Neuronal stem cell (in vitro differentiated cells): ENCODE results near the gene MOG.

Experiments used
- DNase-seq: peaks from one replicate; pipeline ENCODE4 v3.0.0-alpha.2; 2013; ENCODE audit warnings: low spot score
- H2AFZ ChIP-seq: one replicate; pipeline ENCODE4 v1.6.1; 2013; ENCODE audit warnings: mild to moderate bottlenecking, low read length, inconsistent platforms
- H2AK5ac ChIP-seq: 2 replicates; pipeline ENCODE4 v1.6.1; 2013; ENCODE audit warnings: low read depth, mild to moderate bottlenecking, inconsistent platforms, low read length, moderate library complexity, mixed read lengths
- H2BK120ac ChIP-seq: 2 replicates; pipeline ENCODE4 v1.6.1; 2013; ENCODE audit warnings: low read depth, mild to moderate bottlenecking, inconsistent platforms, low read length, moderate library complexity, mixed read lengths
- H2BK12ac ChIP-seq: one replicate; pipeline ENCODE4 v1.6.1; 2013; ENCODE audit warnings: low read length, inconsistent platforms
- H2BK15ac ChIP-seq: 2 replicates; pipeline ENCODE4 v1.6.1; 2013; ENCODE audit warnings: mild to moderate bottlenecking, low read length, inconsistent platforms, mixed read lengths
- H2BK5ac ChIP-seq: one replicate; pipeline ENCODE4 v1.6.1; 2013; ENCODE audit warnings: inconsistent platforms, mild to moderate bottlenecking, low read length, moderate library complexity
- H3K14ac ChIP-seq: one replicate; pipeline ENCODE4 v1.6.1; 2013; ENCODE audit warnings: low read length, inconsistent platforms
- H3K18ac ChIP-seq: 2 replicates; pipeline ENCODE4 v1.6.1; 2013; ENCODE audit warnings: low read length, inconsistent platforms
- H3K23ac ChIP-seq: 2 replicates; pipeline ENCODE4 v1.6.1; 2013; ENCODE audit warnings: low read depth, mild to moderate bottlenecking, mixed read lengths, low read length, inconsistent platforms; ENCODE audit not compliant: poor library complexity
- H3K27ac ChIP-seq: replicated peaks from 3 replicates; pipeline ENCODE4 v1.5.1; 2013; ENCODE audit warnings: low read length, inconsistent platforms
- H3K27me3 ChIP-seq, 3 experiments: 2 replicates each; pipeline ENCODE4 v1.6.1; 2013; ENCODE audit warnings: low read length in 3 of 3, mild to moderate bottlenecking in 2 of 3, inconsistent platforms in 1 of 3, low read depth in 1 of 3, mixed read lengths in 1 of 3, moderate library complexity in 1 of 3; ENCODE audit not compliant: control insufficient read depth in 3 of 3, insufficient read depth in 3 of 3
- H3K36me3 ChIP-seq, 2 donors: replicated peaks in 1 of 2; 2 replicates each; pipeline ENCODE4 v1.6.1; 2013; ENCODE audit warnings: low read length in 2 of 2; ENCODE audit not compliant: control insufficient read depth in 2 of 2, insufficient read depth in 2 of 2
- H3K4ac ChIP-seq: 2 replicates; pipeline ENCODE4 v1.6.1; 2013; ENCODE audit warnings: inconsistent platforms, mild to moderate bottlenecking, low read length, moderate library complexity
- H3K4me1 ChIP-seq, 2 donors: 1 replicate in 1 of 2; 2 replicates in 1 of 2; pipeline ENCODE4 v1.6.1; 2013; ENCODE audit warnings: low read length in 2 of 2, low read depth in 1 of 2; ENCODE audit not compliant: control insufficient read depth in 2 of 2, insufficient read depth in 1 of 2
- H3K4me2 ChIP-seq: one replicate; pipeline ENCODE4 v1.6.1; 2013; ENCODE audit warnings: mild to moderate bottlenecking, low read length, inconsistent platforms; ENCODE audit not compliant: insufficient read depth, poor library complexity, severe bottlenecking
- H3K4me3 ChIP-seq, 2 donors: 2 replicates each; pipeline ENCODE4 v1.5.1; 2013; ENCODE audit warnings: low read length in 2 of 2, mild to moderate bottlenecking in 2 of 2, inconsistent platforms in 1 of 2, moderate library complexity in 1 of 2
- H3K79me1 ChIP-seq: one replicate; pipeline ENCODE4 v1.6.1; 2013; ENCODE audit warnings: low read depth, mild to moderate bottlenecking, inconsistent platforms, low read length, moderate library complexity
- H3K9ac ChIP-seq: one replicate; pipeline ENCODE4 v1.6.1; 2013; ENCODE audit warnings: mild to moderate bottlenecking, low read depth, low read length, inconsistent platforms; ENCODE audit not compliant: poor library complexity
- H3K9me3 ChIP-seq, 2 donors: replicated peaks in 1 of 2; 2 replicates each; pipeline versions ENCODE3 to v1.6.1; 2013; ENCODE audit warnings: low read length in 2 of 2, mild to moderate bottlenecking in 2 of 2, inconsistent platforms in 1 of 2, low read depth in 1 of 2, mixed read lengths in 1 of 2, moderate library complexity in 1 of 2; ENCODE audit not compliant: control insufficient read depth in 2 of 2, insufficient read depth in 1 of 2
- H4K8ac ChIP-seq: one replicate; pipeline ENCODE4 v1.6.1; 2013; ENCODE audit warnings: low read depth, mild to moderate bottlenecking, inconsistent platforms, low read length, moderate library complexity
- H4K91ac ChIP-seq: one replicate; pipeline ENCODE4 v1.6.1; 2013; ENCODE audit warnings: low read length, low read depth, mild to moderate bottlenecking, inconsistent platforms; ENCODE audit not compliant: poor library complexity
- WGBS, 2 donors: extraction: QIAGEN DNeasy Blood & Tissue Kit; methylation state at CpG; one replicate each; pipeline ENCODE4 v1.1.7; 2013; ENCODE audit warnings: missing lambda C conversion rate in 2 of 2, mixed read lengths in 1 of 2; ENCODE audit not compliant: insufficient read length in 2 of 2, insufficient replicate concordance in 1 of 2; ENCODE audit errors: extremely low coverage in 2 of 2; 5-methylcytosine and 5-hydroxymethylcytosine counted together

MOG gene

GRCh38 chr6:29696147-29697125 is 39.5 kb downstream of the MOG start:
- Histone ChIP-seq H2BK120ac (no peak overlapping the region), H3K36me3 (no peaks in the 10 kb centered on the region), H3K4me3 (no peak overlapping the region), H2AK5ac (no peak overlapping the region), H3K4me1 (no peaks in the 10 kb centered on the region), H2BK12ac (no peak overlapping the region), H2AFZ (no peak overlapping the region), H3K4ac (no peak overlapping the region), H4K8ac (no peak overlapping the region), H3K4me2 (no peak overlapping the region), H3K9me3 (peaks cover 0 to 4% of the 10 kb centered on the region in 2 donors), H3K23ac (peak overlapping the region; percentile 67), H4K91ac (no peak overlapping the region), H3K18ac (no peak overlapping the region), H3K9ac (no peak overlapping the region), H2BK5ac (no peak overlapping the region), H3K14ac (no peak overlapping the region), H3K27ac (no peak overlapping the region), H2BK15ac (no peak overlapping the region), H3K27me3 (no peaks in the 10 kb centered on the region), H3K79me1 (no peaks in the 10 kb centered on the region)
- no CpG with 5 or more reads among the region's 10 CpGs for WGBS, 2 donors
- DNase-seq, result no peak

- H2BK120ac ChIP-seq, result no peak overlapping the region
- no peaks in the 10 kb centered on the region for H3K36me3 ChIP-seq
- no peak overlapping the region for H4K91ac ChIP-seq
- H3K4ac ChIP-seq, result no peak overlapping the region
- no peak overlapping the region for H3K4me2 ChIP-seq
- no CpG with 5 or more reads among the region's 17 CpGs for WGBS, 2 donors
- H3K9me3 ChIP-seq, result no peaks in the 10 kb centered on the region
- no peak overlapping the region for H3K14ac ChIP-seq
- H3K23ac ChIP-seq, result no peak overlapping the region
- H3K79me1 ChIP-seq, result no peaks in the 10 kb centered on the region
- H2BK12ac ChIP-seq, result no peak overlapping the region
- H3K27me3 ChIP-seq, result peaks cover 0 to 8% (median 2%) of the 10 kb centered on the region in 3 experiments
- H2AFZ ChIP-seq, result no peak overlapping the region
- no peak overlapping the region for H2BK15ac ChIP-seq
- H2BK5ac ChIP-seq, result no peak overlapping the region
- H3K4me1 ChIP-seq, result no peaks in the 10 kb centered on the region
- H3K18ac ChIP-seq, result no peak overlapping the region
- H3K9ac ChIP-seq, result no peak overlapping the region
- no peak overlapping the region for H3K4me3 ChIP-seq
- no peak overlapping the region for H4K8ac ChIP-seq
- no peak overlapping the region for H3K27ac ChIP-seq
- DNase-seq, result peak; percentile 55
- no peak overlapping the region for H2AK5ac ChIP-seq
Observed at GRCh38 chr6:29702519-29703103, 45.7 kb downstream of the MOG start.

GRCh38 chr6:29705389-29706231 is 48.7 kb downstream of the MOG start:
- Histone ChIP-seq H3K14ac (no peak overlapping the region), H2AFZ (no peak overlapping the region), H3K23ac (no peak overlapping the region), H3K9me3 (peaks cover 0 to 2% of the 10 kb centered on the region in 2 donors), H2BK120ac (no peak overlapping the region), H2BK5ac (no peak overlapping the region), H3K4me1 (peaks cover 0 to 1% of the 10 kb centered on the region in 2 donors), H3K9ac (no peak overlapping the region), H3K18ac (no peak overlapping the region), H4K91ac (no peak overlapping the region), H3K4me2 (no peak overlapping the region), H3K4me3 (no peak overlapping the region), H2BK12ac (no peak overlapping the region), H3K27me3 (peaks cover 0 to 9% (median 2%) of the 10 kb centered on the region in 3 experiments), H4K8ac (no peak overlapping the region), H2AK5ac (no peak overlapping the region), H3K36me3 (no peaks in the 10 kb centered on the region), H3K79me1 (no peaks in the 10 kb centered on the region), H3K4ac (no peak overlapping the region), H3K27ac (no peak overlapping the region), H2BK15ac (no peak overlapping the region)
- DNase-seq, result peak; percentile 31
- WGBS, 2 donors, result no CpG with 5 or more reads among the region's 10 CpGs
